GM21423 (cell line): ENCODE results near the gene CCT3.
"Not testable (repeated sequence)": the region's sequence is repeated elsewhere in the genome, so short reads cannot be mapped to it uniquely, and the experiment has no call there.

Source experiments
- ATAC-seq: cut with Tn5 transposase; IDR thresholded peaks from one replicate; pipeline ENCODE4 v1.9.1; 2021; ENCODE audit warnings: mild to moderate bottlenecking, moderate library complexity; ENCODE audit not compliant: unreplicated experiment

The CCT3 gene

GRCh38 chr1:156337052-156337887, 822 bp downstream of the CCT3 start:
- peak; percentile 3 for ATAC-seq

GRCh38 chr1:156336242-156336641, 1.9 kb downstream of the CCT3 start:
- no peak for ATAC-seq

- ATAC-seq = not testable (repeated sequence)
These were observed 14.9 kb downstream of the CCT3 start for GRCh38 chr1:156323179-156323578.

GRCh38 chr1:156320560-156320959, 17.5 kb downstream of the CCT3 start:
- ATAC-seq = no peak

- ATAC-seq = no peak
These were observed 18.4 kb downstream of the CCT3 start for GRCh38 chr1:156319664-156320063.

GRCh38 chr1:156316909-156317308, 21.2 kb downstream of the CCT3 start:
- ATAC-seq = no peak

- no peak for ATAC-seq
These were observed 27.1 kb downstream of the CCT3 start for GRCh38 chr1:156310962-156311361.

GRCh38 chr1:156308078-156308477, 30.0 kb downstream of the CCT3 start:
- ATAC-seq = no peak

- ATAC-seq = no peak
These were observed 32.9 kb downstream of the CCT3 start for GRCh38 chr1:156305215-156305614.

- no peak for ATAC-seq
These were observed 34.9 kb downstream of the CCT3 start for GRCh38 chr1:156303241-156303640.

GRCh38 chr1:156298852-156299357, 39.2 kb downstream of the CCT3 start, which contains the start of gene VHLL:
TSS of gene VHLL (minus strand) at chr1:156299307. CDS start at chr1:156299189, 118 bp downstream.
- no peak for ATAC-seq

- peak; percentile 48 for ATAC-seq
These were observed 42.6 kb downstream of the CCT3 start, which contains the start of gene GLMP for GRCh38 chr1:156295391-156295947. TSS of gene GLMP (minus strand) at chr1:156295679. CDS start at chr1:156295645, 34 bp downstream.

- ATAC-seq = no peak
These were observed 44.2 kb downstream of the CCT3 start for GRCh38 chr1:156293895-156294294.

GRCh38 chr1:156293098-156293434, 45.0 kb downstream of the CCT3 start:
- no peak for ATAC-seq

- ATAC-seq = no peak
These were observed 46.6 kb downstream of the CCT3 start for GRCh38 chr1:156291226-156292061.

GRCh38 chr1:156289857-156290256, 48.2 kb downstream of the CCT3 start:
- no peak for ATAC-seq

- no peak for ATAC-seq
These were observed 52.0 kb downstream of the CCT3 start for GRCh38 chr1:156286061-156286460.

GRCh38 chr1:156285437-156285836, 52.7 kb downstream of the CCT3 start:
- no peak for ATAC-seq

GRCh38 chr1:156284757-156285156, 53.3 kb downstream of the CCT3 start:
- ATAC-seq = no peak

- ATAC-seq = no peak
These were observed 54.0 kb downstream of the CCT3 start, which contains the start of gene TMEM79 for GRCh38 chr1:156284112-156284511. TSS of gene TMEM79 (plus strand) at chr1:156284325. CDS start at chr1:156285227, 902 bp downstream.

GRCh38 chr1:156283521-156283920, 54.6 kb downstream of the CCT3 start:
- no peak for ATAC-seq
